GM23338 (cell line): Measurements from ENCODE around the gene PRKAR1B. TPM values are rescaled to one million over a fixed set of nuclear protein-coding genes. Genes with fewer than 3 reads are reported as not detected.

Experiments
- ATAC-seq: fragments of 200-7000 bp; cut with Tn5 transposase; 3 replicates; pipeline ENCODE4 v1.9.1; 2020
- DNase-seq: peaks from one replicate; pipeline ENCODE4 v3.0.0-alpha.2; 2015; ENCODE audit warnings: low spot score
- H2AFZ ChIP-seq: fragments of 200-600 bp; sonication (generic); 2 replicates; pipeline ENCODE4 v1.8.0; 2016; ENCODE audit warnings: antibody characterized with exemption, mild to moderate bottlenecking, moderate library complexity
- H3F3A ChIP-seq: fragments of 200-600 bp; sonication (generic); replicated peaks from 2 replicates; pipeline ENCODE4 v1.8.0; 2017; ENCODE audit warnings: antibody characterized with exemption, mixed run types, low read depth
- H3K27ac ChIP-seq: fragments of 200-600 bp; sonication (generic); 2 replicates; pipeline ENCODE4 v1.6.1; 2016; ENCODE audit warnings: low read depth
- H3K27me3 ChIP-seq: fragments of 200-600 bp; sonication (generic); 2 replicates; pipeline ENCODE4 v1.8.0; 2016; ENCODE audit warnings: mild to moderate bottlenecking, mixed run types, moderate library complexity; ENCODE audit not compliant: insufficient read depth
- H3K36me3 ChIP-seq: fragments of 200-600 bp; sonication (generic); 2 replicates; pipeline ENCODE4 v1.8.0; 2016; ENCODE audit warnings: mild to moderate bottlenecking; ENCODE audit not compliant: insufficient read depth
- H3K4me1 ChIP-seq: fragments of 200-600 bp; sonication (generic); 2 replicates; pipeline ENCODE4 v1.8.0; 2016; ENCODE audit warnings: mild to moderate bottlenecking, moderate library complexity; ENCODE audit not compliant: insufficient read depth
- H3K4me2 ChIP-seq: fragments of 200-600 bp; sonication (generic); 2 replicates; pipeline ENCODE4 v1.7.1; 2017; ENCODE audit warnings: mixed run types
- H3K4me3 ChIP-seq: fragments of 200-600 bp; sonication (generic); 2 replicates; pipeline ENCODE4 v1.6.1; 2016; ENCODE audit warnings: mixed run types
- H3K79me2 ChIP-seq: fragments of 200-600 bp; sonication (generic); replicated peaks from 2 replicates; pipeline ENCODE4 v1.8.0; 2017; ENCODE audit warnings: mild to moderate bottlenecking; ENCODE audit not compliant: insufficient read depth
- H3K9me2 ChIP-seq: fragments of 200-600 bp; sonication (generic); 2 replicates; pipeline ENCODE4 v1.8.0; 2017; ENCODE audit not compliant: insufficient read depth
- H4K20me1 ChIP-seq: fragments of 200-600 bp; sonication (generic); replicated peaks from 2 replicates; pipeline ENCODE4 v1.8.0; 2017; ENCODE audit warnings: mild to moderate bottlenecking; ENCODE audit not compliant: insufficient read depth
- H3K27ac Mint-ChIP-seq: 2 replicates; pipeline ENCODE4 v1.8.0; 2020; ENCODE audit warnings: inconsistent platforms, mild to moderate bottlenecking, moderate library complexity, mixed read lengths
- H3K27me3 Mint-ChIP-seq: 3 replicates; pipeline ENCODE4 v1.8.0; 2022; ENCODE audit warnings: low read depth, mild to moderate bottlenecking, moderate library complexity, mixed read lengths, inconsistent platforms; ENCODE audit not compliant: insufficient read depth, poor library complexity
- H3K36me3 Mint-ChIP-seq: 3 replicates; pipeline ENCODE4 v1.8.0; 2021; ENCODE audit warnings: low read depth, mild to moderate bottlenecking, inconsistent platforms, moderate library complexity, mixed read lengths
- H3K4me1 Mint-ChIP-seq: 3 replicates; pipeline ENCODE4 v1.8.0; 2020; ENCODE audit warnings: mild to moderate bottlenecking, inconsistent platforms, mixed read lengths
- H3K4me3 Mint-ChIP-seq: 3 replicates; pipeline ENCODE4 v1.8.0; 2021; ENCODE audit warnings: moderate library complexity, mild to moderate bottlenecking, inconsistent platforms, mixed read lengths
- H3K9me3 Mint-ChIP-seq: 3 replicates; pipeline ENCODE4 v1.8.0; 2020; ENCODE audit warnings: moderate library complexity, mild to moderate bottlenecking, inconsistent platforms, mixed read lengths
- CREB1 ChIP-seq: fragments of 250-450 bp; sonication (Bioruptor Pico); IDR thresholded peaks from 2 replicates; pipeline ENCODE4 v1.5.0; 2020; ENCODE audit warnings: low read depth, mild to moderate bottlenecking, moderate library complexity
- CTCF ChIP-seq, 2 experiments: fragments of 200-600 bp in 1 of 2; sonication (generic) in 1 of 2; conservative IDR thresholded peaks; 2 replicates each; pipeline versions ENCODE4 v1.5.1 to v1.6.1; 2016 to 2017; ENCODE audit warnings: antibody characterized with exemption in 2 of 2, low read depth in 2 of 2, mild to moderate bottlenecking in 2 of 2, moderate library complexity in 1 of 2
- ETS1 ChIP-seq: IDR thresholded peaks from 2 replicates; pipeline ENCODE4 v1.6.1; 2016; ENCODE audit warnings: antibody characterized with exemption
- EZH2 ChIP-seq: fragments of 200-600 bp; sonication (generic); IDR thresholded peaks from one replicate; pipeline ENCODE4 v1.8.0; 2017; ENCODE audit warnings: antibody characterized with exemption, mild to moderate bottlenecking, low read depth; ENCODE audit not compliant: unreplicated experiment
- EZH2phosphoT487 ChIP-seq: fragments of 200-600 bp; sonication (generic); IDR thresholded peaks from one replicate; pipeline ENCODE4 v1.8.1; 2018; ENCODE audit warnings: antibody characterized with exemption; ENCODE audit not compliant: unreplicated experiment
- JUNB ChIP-seq: IDR thresholded peaks from one replicate; pipeline ENCODE4 v1.6.1; 2016; ENCODE audit warnings: antibody characterized with exemption; ENCODE audit not compliant: unreplicated experiment
- NANOG ChIP-seq: IDR thresholded peaks from 2 replicates; pipeline ENCODE4 v1.6.1; 2016; ENCODE audit warnings: antibody characterized with exemption, borderline replicate concordance
- POLR2AphosphoS5 ChIP-seq: IDR thresholded peaks from 2 replicates; pipeline ENCODE4 v1.6.1; 2016; ENCODE audit warnings: antibody characterized with exemption, low read depth
- REST ChIP-seq: IDR thresholded peaks from one replicate; pipeline ENCODE4 v1.6.1; 2018; ENCODE audit warnings: antibody characterized with exemption; ENCODE audit not compliant: unreplicated experiment
- STAT1 ChIP-seq: IDR thresholded peaks from one replicate; pipeline ENCODE4 v1.6.1; 2016; ENCODE audit warnings: antibody characterized with exemption; ENCODE audit not compliant: unreplicated experiment
- ZNF114 ChIP-seq: fragments of 250-450 bp; sonication (Bioruptor Pico); IDR thresholded peaks from 2 replicates; pipeline ENCODE4 v1.5.0; 2020; ENCODE audit warnings: mild to moderate bottlenecking, moderate library complexity
- ZNF331 ChIP-seq: fragments of 250-450 bp; sonication (Bioruptor Pico); IDR thresholded peaks from 2 replicates; pipeline ENCODE4 v1.5.0; 2020; ENCODE audit warnings: low read depth, mild to moderate bottlenecking, moderate library complexity
- ZNF462 ChIP-seq: fragments of 250-450 bp; sonication (Bioruptor Pico); IDR thresholded peaks from 2 replicates; pipeline ENCODE4 v1.5.0; 2020; ENCODE audit warnings: mild to moderate bottlenecking, moderate library complexity
- polyA plus RNA-seq: library from polyadenylated mRNA; unstranded; fragments of >200 nt; fragmentation: Nextera tagmentation; extraction: Ambion mirVana; gene quantifications from 2 replicates; pipeline ENCODE4 v1.2.1, GENCODE V29; 2016
- total RNA-seq: library from RNA; depleted of rRNA; stranded (reverse); fragments of >200 nt; shearing (Covaris generic); gene quantifications from 2 replicates; pipeline ENCODE4 v1.2.3, GENCODE V29; 2014

PRKAR1B gene
- total and polyA plus RNA-seq, 2 experiments from 2014 or later: 35.7 to 36.7 TPM

GRCh38 chr7:608361-608760 lies 118.7 kb downstream of the PRKAR1B start:
- no peaks in the 10 kb centered on the region for H3K9me3 Mint-ChIP-seq
- TF ChIP-seq EZH2 (no peak), CREB1 (CRISPR knock-in tag) (no peak), ZNF462 (CRISPR knock-in tag) (no peak), NANOG (no peak), CTCF (conservative IDR thresholded peaks at IDR 0.05; ENCODE audit: low read depth in 2 of 2) (no peak), ZNF114 (CRISPR knock-in tag) (no peak), REST (no peak), STAT1 (no peak), JUNB (no peak), ETS1 (no peak), EZH2phosphoT487 (no peak), ZNF331 (CRISPR knock-in tag) (no peak), POLR2AphosphoS5 (no peak)
- peaks cover 7% of the 10 kb centered on the region for H3K27me3 Mint-ChIP-seq
- H3K4me1 Mint-ChIP-seq: peaks cover 10% of the 10 kb centered on the region
- H4K20me1 ChIP-seq: peaks cover 9% of the 10 kb centered on the region
- peaks cover 5% of the 10 kb centered on the region; the same call in 1 of the 3 replicates for H3K36me3 Mint-ChIP-seq
- H3K4me1 ChIP-seq: no peaks in the 10 kb centered on the region
- no peaks in the 10 kb centered on the region for H3K27me3 ChIP-seq
- H3K9me2 ChIP-seq: peaks cover 6% of the 10 kb centered on the region; the same call in 1 of the 2 replicates
- H3F3A ChIP-seq: no peaks in the 10 kb centered on the region
- peaks cover 7% of the 10 kb centered on the region; the same call in 1 of the 2 replicates for H3K79me2 ChIP-seq
- no peak overlapping the region for H2AFZ ChIP-seq
- no peaks in the 10 kb centered on the region; the same call in 1 of the 2 replicates for H3K36me3 ChIP-seq
- ATAC-seq: no peak
- H3K4me3 ChIP-seq: no peak overlapping the region
- H3K4me2 ChIP-seq: no peak overlapping the region
- 0 out of 2 replicates have a peak overlapping the region, but pooled peaks have one; percentile 48 for H3K27ac Mint-ChIP-seq
- H3K27ac ChIP-seq: no peak overlapping the region
- DNase-seq: no peak
- H3K4me3 Mint-ChIP-seq: no peak overlapping the region
